Activated naive CD8-positive, alpha-beta T cell (primary cell): ENCODE measurements around the gene CMPK1.
"Not testable (repeated sequence)": the region's sequence is repeated elsewhere in the genome, so short reads cannot be mapped to it uniquely, and the experiment has no call there.

ENCODE experiments used
- H3K27ac Mint-ChIP-seq: one replicate; pipeline ENCODE4 v1.8.0; 2021; ENCODE audit warnings: mixed read lengths
- H3K27me3 Mint-ChIP-seq: one replicate; pipeline ENCODE4 v1.8.0; 2021; ENCODE audit warnings: mixed read lengths
- H3K36me3 Mint-ChIP-seq: one replicate; pipeline ENCODE4 v1.8.0; 2021; ENCODE audit warnings: mixed read lengths
- H3K4me1 Mint-ChIP-seq: one replicate; pipeline ENCODE4 v1.8.0; 2021; ENCODE audit warnings: low read depth, mixed read lengths
- H3K4me3 Mint-ChIP-seq: one replicate; pipeline ENCODE4 v1.8.0; 2021; ENCODE audit warnings: mild to moderate bottlenecking, mixed read lengths
- H3K9me3 Mint-ChIP-seq: one replicate; pipeline ENCODE4 v1.8.0; 2021; ENCODE audit warnings: low read depth, mixed read lengths

CMPK1 gene

GRCh38 chr1:47330212-47330611 lies 3.4 kb upstream of the CMPK1 start:
- Mint-ChIP-seq H3K4me3 (no peak overlapping the region), H3K9me3 (no peaks in the 10 kb centered on the region), H3K4me1 (peaks cover 10% of the 10 kb centered on the region), H3K27ac (no peak overlapping the region), H3K27me3 (no peaks in the 10 kb centered on the region), H3K36me3 (no peaks in the 10 kb centered on the region)

- no peak overlapping the region for H3K4me3 Mint-ChIP-seq
- H3K36me3 Mint-ChIP-seq, result no peaks in the 10 kb centered on the region
- peaks cover 16% of the 10 kb centered on the region for H3K4me1 Mint-ChIP-seq
- H3K27me3 Mint-ChIP-seq, result no peaks in the 10 kb centered on the region
- H3K27ac Mint-ChIP-seq, result no peak overlapping the region
- no peaks in the 10 kb centered on the region for H3K9me3 Mint-ChIP-seq
Observed at GRCh38 chr1:47331875-47332274, 1.7 kb upstream of the CMPK1 start.

- Mint-ChIP-seq H3K27me3 (no peaks in the 10 kb centered on the region), H3K36me3 (no peaks in the 10 kb centered on the region), H3K9me3 (no peaks in the 10 kb centered on the region), H3K27ac (no peak overlapping the region), H3K4me3 (no peak overlapping the region), H3K4me1 (peaks cover 17% of the 10 kb centered on the region)
Observed at GRCh38 chr1:47332779-47333577, 612 bp upstream of the CMPK1 start.

GRCh38 chr1:47333922-47334764 lies 553 bp downstream of the CMPK1 start:
- Mint-ChIP-seq H3K9me3 (no peaks in the 10 kb centered on the region), H3K27me3 (no peaks in the 10 kb centered on the region), H3K36me3 (no peaks in the 10 kb centered on the region), H3K4me3 (peak overlapping the region; percentile 93), H3K4me1 (peaks cover 20% of the 10 kb centered on the region), H3K27ac (peak overlapping the region; percentile 94)

GRCh38 chr1:47334765-47335435 lies 1.3 kb downstream of the CMPK1 start:
- H3K4me3 Mint-ChIP-seq, result peak overlapping the region; percentile 93

GRCh38 chr1:47337350-47337749 lies 3.8 kb downstream of the CMPK1 start:
- Mint-ChIP-seq H3K4me3 (no peak overlapping the region), H3K9me3 (no peaks in the 10 kb centered on the region)

More at GRCh38 chr1:47334765-47335435, 1.3 kb downstream of the CMPK1 start:
- Mint-ChIP-seq H3K36me3 (no peaks in the 10 kb centered on the region), H3K27ac (peak overlapping the region; percentile 94), H3K9me3 (no peaks in the 10 kb centered on the region), H3K4me1 (peaks cover 24% of the 10 kb centered on the region), H3K27me3 (no peaks in the 10 kb centered on the region)

GRCh38 chr1:47338249-47339077 lies 4.9 kb downstream of the CMPK1 start:
- Mint-ChIP-seq H3K27me3 (no peaks in the 10 kb centered on the region), H3K4me3 (no peak overlapping the region), H3K4me1 (peaks cover 26% of the 10 kb centered on the region), H3K9me3 (no peaks in the 10 kb centered on the region), H3K27ac (peak overlapping the region; percentile 16), H3K36me3 (peaks cover 3% of the 10 kb centered on the region)

More at GRCh38 chr1:47337350-47337749, 3.8 kb downstream of the CMPK1 start:
- Mint-ChIP-seq H3K27me3 (no peaks in the 10 kb centered on the region), H3K36me3 (peaks cover 3% of the 10 kb centered on the region), H3K4me1 (peaks cover 26% of the 10 kb centered on the region), H3K27ac (no peak overlapping the region)

GRCh38 chr1:47340227-47340626 lies 6.6 kb downstream of the CMPK1 start:
- H3K36me3 Mint-ChIP-seq, result peaks cover 5% of the 10 kb centered on the region
- H3K27ac Mint-ChIP-seq, result no peak overlapping the region
- peaks cover 20% of the 10 kb centered on the region for H3K4me1 Mint-ChIP-seq
- no peak overlapping the region for H3K4me3 Mint-ChIP-seq
- no peaks in the 10 kb centered on the region for H3K9me3 Mint-ChIP-seq
- H3K27me3 Mint-ChIP-seq, result no peaks in the 10 kb centered on the region

GRCh38 chr1:47346979-47347378 lies 13.4 kb downstream of the CMPK1 start:
- peaks cover 17% of the 10 kb centered on the region for H3K36me3 Mint-ChIP-seq
- H3K27ac Mint-ChIP-seq, H3K27me3 Mint-ChIP-seq, H3K4me3 Mint-ChIP-seq, H3K9me3 Mint-ChIP-seq: not testable (repeated sequence)
- H3K4me1 Mint-ChIP-seq, result peaks cover 21% of the 10 kb centered on the region

- H3K27me3 Mint-ChIP-seq, result no peaks in the 10 kb centered on the region
- no peaks in the 10 kb centered on the region for H3K9me3 Mint-ChIP-seq
- H3K4me3 Mint-ChIP-seq, result no peak overlapping the region
- peaks cover 25% of the 10 kb centered on the region for H3K4me1 Mint-ChIP-seq
- H3K36me3 Mint-ChIP-seq, result peaks cover 19% of the 10 kb centered on the region
- H3K27ac Mint-ChIP-seq, result no peak overlapping the region
Observed at GRCh38 chr1:47347735-47348134, 14.1 kb downstream of the CMPK1 start.

GRCh38 chr1:47348246-47348645 lies 14.7 kb downstream of the CMPK1 start:
- H3K27me3 Mint-ChIP-seq, result no peaks in the 10 kb centered on the region
- H3K27ac Mint-ChIP-seq, result no peak overlapping the region
- no peaks in the 10 kb centered on the region for H3K9me3 Mint-ChIP-seq
- H3K4me3 Mint-ChIP-seq, result no peak overlapping the region
- H3K4me1 Mint-ChIP-seq, result peaks cover 30% of the 10 kb centered on the region
- peaks cover 19% of the 10 kb centered on the region for H3K36me3 Mint-ChIP-seq

- peak overlapping the region; percentile 91 for H3K27ac Mint-ChIP-seq
- H3K27me3 Mint-ChIP-seq, result no peaks in the 10 kb centered on the region
- no peaks in the 10 kb centered on the region for H3K9me3 Mint-ChIP-seq
- peaks cover 17% of the 10 kb centered on the region for H3K36me3 Mint-ChIP-seq
- H3K4me1 Mint-ChIP-seq, result peaks cover 37% of the 10 kb centered on the region
- H3K4me3 Mint-ChIP-seq, result peak overlapping the region; percentile 38
Observed at GRCh38 chr1:47351305-47351704, 17.7 kb downstream of the CMPK1 start.

- peaks cover 17% of the 10 kb centered on the region for H3K4me1 Mint-ChIP-seq
- H3K36me3 Mint-ChIP-seq, result no peaks in the 10 kb centered on the region
- H3K9me3 Mint-ChIP-seq, result no peaks in the 10 kb centered on the region
- no peak overlapping the region for H3K27ac Mint-ChIP-seq
- H3K4me3 Mint-ChIP-seq, result no peak overlapping the region
- no peaks in the 10 kb centered on the region for H3K27me3 Mint-ChIP-seq
Observed at GRCh38 chr1:47361380-47361779, 27.8 kb downstream of the CMPK1 start.

GRCh38 chr1:47362828-47363227 lies 29.2 kb downstream of the CMPK1 start:
- H3K27me3 Mint-ChIP-seq, result no peaks in the 10 kb centered on the region
- H3K4me3 Mint-ChIP-seq, result no peak overlapping the region
- peaks cover 17% of the 10 kb centered on the region for H3K4me1 Mint-ChIP-seq
- H3K36me3 Mint-ChIP-seq, result no peaks in the 10 kb centered on the region
- H3K9me3 Mint-ChIP-seq, result no peaks in the 10 kb centered on the region
- H3K27ac Mint-ChIP-seq, result no peak overlapping the region
